Lung (tissue), 12 donors: Measurements from ENCODE around the gene POT1. TPM values are rescaled to one million over a fixed set of nuclear protein-coding genes. Genes with fewer than 3 reads are reported as not detected.

Source experiments
- ATAC-seq: fragments of 200-7000 bp; cut with Tn5 transposase; one replicate; pipeline ENCODE4 v1.9.1; 2020; ENCODE audit warnings: moderate number of reproducible peaks; ENCODE audit not compliant: insufficient read depth, low FRiP score
- DNase-seq, 3 donors: peaks; one replicate each; pipeline ENCODE4 v3.0.0-alpha.2; 2013 to 2017
- H3K27ac ChIP-seq, 2 donors: one replicate each; pipeline ENCODE4 v1.5.1; 2013; ENCODE audit warnings: mild to moderate bottlenecking in 2 of 2, moderate library complexity in 2 of 2, control low read depth in 1 of 2, inconsistent platforms in 1 of 2, low read depth in 1 of 2, low read length in 1 of 2
- H3K27me3 ChIP-seq, 3 donors: one replicate each; pipeline ENCODE4 v1.5.1; 2013; ENCODE audit warnings: low read length in 2 of 3; ENCODE audit not compliant: control insufficient read depth in 3 of 3, insufficient read depth in 3 of 3
- H3K36me3 ChIP-seq, 4 donors: one replicate each; pipeline ENCODE4 v1.5.1; 2013; ENCODE audit warnings: low read length in 4 of 4, mild to moderate bottlenecking in 1 of 4, moderate library complexity in 1 of 4; ENCODE audit not compliant: control insufficient read depth in 4 of 4, insufficient read depth in 4 of 4
- H3K4me1 ChIP-seq, 5 donors: one replicate each; pipeline ENCODE4 v1.5.1; 2013; ENCODE audit warnings: low read length in 5 of 5, mild to moderate bottlenecking in 2 of 5, moderate library complexity in 1 of 5; ENCODE audit not compliant: control insufficient read depth in 5 of 5, insufficient read depth in 5 of 5
- H3K4me3 ChIP-seq: one replicate; pipeline ENCODE4 v1.5.1; 2013; ENCODE audit warnings: mild to moderate bottlenecking, control low read depth, moderate library complexity
- H3K9ac ChIP-seq, 2 donors: one replicate each; pipeline ENCODE4 v1.5.1; 2013; ENCODE audit warnings: low read length in 2 of 2, control low read depth in 1 of 2; ENCODE audit not compliant: insufficient read depth in 1 of 2
- H3K9me3 ChIP-seq, 4 donors: one replicate each; pipeline ENCODE4 v1.5.1; 2013; ENCODE audit warnings: low read length in 3 of 4, mild to moderate bottlenecking in 1 of 4, moderate library complexity in 1 of 4; ENCODE audit not compliant: control insufficient read depth in 4 of 4, insufficient read depth in 3 of 4
- CTCF ChIP-seq: IDR thresholded peaks from 2 replicates; pipeline ENCODE4 v1.5.1; 2012; ENCODE audit warnings: mild to moderate bottlenecking; ENCODE audit errors: control extremely low read depth, extremely low read depth
- WGBS, 2 donors: extraction: QIAGEN DNeasy Blood & Tissue Kit; methylation state at CpG; one replicate each; pipeline ENCODE4 v1.1.7; 2013; 5-methylcytosine and 5-hydroxymethylcytosine counted together
- polyA plus RNA-seq, 2 donors: library from polyadenylated mRNA; stranded (reverse); fragments of 200-250 nt; gene quantifications; one replicate each; pipeline ENCODE4 v1.2.1, GENCODE V29; 2013
- total RNA-seq, 2 donors: library from RNA; depleted of rRNA in 1 of 2; stranded (reverse); fragments of >200 nt in 1 of 2; gene quantifications; one replicate each; pipeline ENCODE4 v1.2.1, GENCODE V29; 2014 to 2021
- donor health status: control.
- donor health status: control.
- donor health status: Bipolar disorder and iron deficiency.
- donor health status: healthy.
- donor health status: DM: yes; HTN: yes; CAD: no.

The POT1 gene
- total and polyA plus RNA-seq, 4 donors: 6.9 to 93.7 (median 12.2) TPM

GRCh38 chr7:124780056-124780455, 149.6 kb downstream of the POT1 start:
- DNase-seq: no peak
- Histone ChIP-seq H3K9me3 (no peaks in the 10 kb centered on the region), H3K9ac (no peak overlapping the region), H3K4me3 (no peak overlapping the region), H3K4me1 (peaks cover 0 to 6% (median 0%) of the 10 kb centered on the region in 5 donors), H3K27me3 (no peaks in the 10 kb centered on the region), H3K27ac (no peak overlapping the region), H3K36me3 (no peaks in the 10 kb centered on the region)
- no peak for ATAC-seq
- TF ChIP-seq CTCF: no peak

GRCh38 chr7:124779620-124780019, 150.0 kb downstream of the POT1 start:
- Histone ChIP-seq H3K27me3 (no peaks in the 10 kb centered on the region), H3K9ac (no peak overlapping the region), H3K4me1 (peaks cover 0 to 6% (median 0%) of the 10 kb centered on the region in 5 donors), H3K36me3 (no peaks in the 10 kb centered on the region), H3K27ac (no peak overlapping the region), H3K4me3 (no peak overlapping the region), H3K9me3 (no peaks in the 10 kb centered on the region)
- TF ChIP-seq CTCF: no peak
- ATAC-seq (no peak), DNase-seq (no peak)

- ATAC-seq: no peak
- no peak for TF ChIP-seq CTCF
These were observed 150.4 kb downstream of the POT1 start for GRCh38 chr7:124779194-124779593.

GRCh38 chr7:124777268-124777667, 152.4 kb downstream of the POT1 start:
- peaks cover 0 to 5% (median 0%) of the 10 kb centered on the region in 5 donors for H3K4me1 ChIP-seq
- H3K27ac ChIP-seq: no peak overlapping the region
- no peaks in the 10 kb centered on the region for H3K27me3 ChIP-seq
- H3K9me3 ChIP-seq: no peaks in the 10 kb centered on the region
- no peak overlapping the region for H3K9ac ChIP-seq
- ATAC-seq: no peak
- no peak for DNase-seq
- no peak for TF ChIP-seq CTCF
- 84 to 87% methylated on average over 2 of the region's 2 CpGs for WGBS, 2 donors
- no peaks in the 10 kb centered on the region for H3K36me3 ChIP-seq
- no peak overlapping the region for H3K4me3 ChIP-seq

More at GRCh38 chr7:124779194-124779593, 150.4 kb downstream of the POT1 start:
- Histone ChIP-seq H3K27ac (no peak overlapping the region), H3K9ac (no peak overlapping the region), H3K36me3 (no peaks in the 10 kb centered on the region), H3K27me3 (no peaks in the 10 kb centered on the region), H3K4me1 (peaks cover 0 to 6% (median 0%) of the 10 kb centered on the region in 5 donors), H3K4me3 (no peak overlapping the region), H3K9me3 (no peaks in the 10 kb centered on the region)
- WGBS, 2 donors: 70 to 83% methylated on average over 3 of the region's 3 CpGs
- no peak for DNase-seq
